ENCODE measurements around the gene PDIA5.

GRCh38 chr3:123055352-123055751 is 11.5 kb upstream of the PDIA5 start:
- no peak for TF ChIP-seq CTCF (IDR thresholded peaks at IDR 0.05)
- no peak for TF ChIP-seq POLR2A (IDR thresholded peaks at IDR 0.05)
